SH-SY5Y (cell line): Measurements from ENCODE around the gene CRCP.

Experiments used
- GATA2 ChIP-seq: IDR thresholded peaks from 2 replicates; pipeline ENCODE4 v1.6.1; 2011; ENCODE audit warnings: mild to moderate bottlenecking, low read depth, low read length
- GATA3 ChIP-seq: IDR thresholded peaks from 2 replicates; pipeline ENCODE4 v1.6.1; 2011; ENCODE audit warnings: low read depth, mild to moderate bottlenecking, low read length, moderate library complexity

DNA sequence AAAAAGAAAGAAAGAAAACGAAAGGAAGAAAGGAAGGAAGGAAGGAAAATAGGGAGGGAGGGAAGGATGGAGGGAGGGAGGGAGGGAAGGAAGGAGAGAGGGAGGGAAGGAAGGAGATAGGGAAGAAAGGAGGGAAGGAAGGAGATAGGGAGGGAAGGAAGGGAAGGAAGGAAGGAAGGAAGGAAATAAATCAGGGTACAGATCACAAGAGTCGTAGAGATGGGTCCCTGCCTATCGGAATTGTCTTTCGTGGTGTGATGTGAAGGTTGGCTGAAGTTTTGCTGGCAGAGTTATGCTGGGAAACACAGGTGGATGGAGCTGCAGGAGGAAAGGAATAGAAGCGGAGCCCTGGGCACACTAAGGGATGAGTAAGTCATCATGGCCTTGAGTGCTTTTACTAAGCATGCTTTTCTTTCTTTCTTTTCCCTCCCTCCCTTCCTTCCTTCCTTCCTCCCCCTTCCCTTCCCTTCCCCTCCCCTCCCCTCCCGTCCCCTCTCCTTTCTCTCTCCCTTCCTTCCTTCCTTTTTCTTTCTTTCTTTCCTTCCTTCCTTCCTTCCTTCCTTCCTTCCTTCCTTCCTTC lies 78.6 kb downstream of the CRCP start:
- TF ChIP-seq GATA2 = no peak
- no peak for TF ChIP-seq GATA3
